SK-N-SH (cell line): Measurements from ENCODE around the gene MGAM2. TPM values are rescaled to one million over a fixed set of nuclear protein-coding genes. Genes with fewer than 3 reads are reported as not detected.
A peak's percentile ranks its signal among the peaks of the same experiment; 100 is the strongest.

ENCODE experiments used
- CTCF ChIA-PET: fragments of 300-600, 350-600 bp; formaldehyde crosslinking; extraction: SDS; loops from one replicate; lab custom pipeline; 2021; lab: Yijun Ruan, JAX
- POLR2A ChIA-PET: fragments of 350-600 bp; sonication (Branson Sonifier 250); formaldehyde crosslinking; extraction: SDS; loops from one replicate; lab custom pipeline; 2020; ENCODE audit warnings: antibody characterized with exemption, inconsistent platforms; lab: Yijun Ruan, JAX
- DNase-seq: peaks from one replicate; pipeline ENCODE4 v3.0.0; 2012
- H2AFZ ChIP-seq: fragments of 200-600 bp; sonication (generic); 2 replicates; pipeline ENCODE4 v1.8.1; 2016; ENCODE audit warnings: antibody characterized with exemption, mild to moderate bottlenecking, low read depth
- H3F3A ChIP-seq: fragments of 200-600 bp; sonication (generic); replicated peaks from 2 replicates; pipeline ENCODE3; 2016; ENCODE audit warnings: antibody characterized with exemption, mild to moderate bottlenecking; ENCODE audit not compliant: insufficient read depth
- H3K27ac ChIP-seq, 2 experiments: fragments of 200-500 bp in 1 of 2; fragments of 200-600 bp in 1 of 2; sonication (Bioruptor generic) in 1 of 2; sonication (generic), shearing (Covaris generic) in 1 of 2; 2 replicates each; pipeline versions ENCODE4 v1.5.1 to v1.6.1; 2014 to 2016; ENCODE audit warnings: low read depth in 2 of 2, inconsistent platforms in 1 of 2, low read length in 1 of 2, mild to moderate bottlenecking in 1 of 2, mixed read lengths in 1 of 2
- H3K27me3 ChIP-seq: fragments of 200-600 bp; sonication (generic), shearing (Covaris generic); 2 replicates; pipeline ENCODE4 v1.6.1; 2016; ENCODE audit warnings: mixed run types; ENCODE audit not compliant: insufficient read depth
- H3K36me3 ChIP-seq, 2 experiments: fragments of 200-500 bp in 1 of 2; fragments of 200-600 bp in 1 of 2; sonication (Bioruptor generic) in 1 of 2; sonication (generic) in 1 of 2; replicated peaks in 1 of 2; 2 replicates each; pipeline versions ENCODE3 to v1.5.1; 2014 to 2016; ENCODE audit warnings: low read length in 1 of 2, mild to moderate bottlenecking in 1 of 2; ENCODE audit not compliant: insufficient read depth in 2 of 2, control insufficient read depth in 1 of 2
- H3K4me1 ChIP-seq, 2 experiments: fragments of 200-500 bp in 1 of 2; fragments of 200-600 bp in 1 of 2; sonication (Bioruptor generic) in 1 of 2; sonication (generic), shearing (Covaris generic) in 1 of 2; 2 replicates each; pipeline versions ENCODE4 v1.5.1 to v1.6.1; 2014 to 2016; ENCODE audit warnings: low read depth in 1 of 2, low read length in 1 of 2, mixed run types in 1 of 2; ENCODE audit not compliant: insufficient read depth in 2 of 2, control insufficient read depth in 1 of 2
- H3K4me2 ChIP-seq: fragments of 200-600 bp; sonication (generic), shearing (Covaris generic); 2 replicates; pipeline ENCODE4 v1.6.1; 2017; ENCODE audit warnings: mixed run types
- H3K4me3 ChIP-seq, 2 experiments: fragments of 200-500 bp in 1 of 2; fragments of 200-600 bp in 1 of 2; sonication (Bioruptor generic) in 1 of 2; sonication (generic), shearing (Covaris generic) in 1 of 2; 2 replicates each; pipeline versions ENCODE4 v1.5.1 to v1.8.1; 2014 to 2016; ENCODE audit warnings: low read depth in 2 of 2, inconsistent platforms in 1 of 2, low read length in 1 of 2, mild to moderate bottlenecking in 1 of 2, mixed read lengths in 1 of 2, moderate library complexity in 1 of 2
- H3K79me2 ChIP-seq: fragments of 200-600 bp; sonication (generic); 2 replicates; pipeline ENCODE4 v1.8.1; 2017; ENCODE audit warnings: mild to moderate bottlenecking; ENCODE audit not compliant: insufficient read depth
- H3K9ac ChIP-seq: fragments of 200-600 bp; sonication (generic); 2 replicates; pipeline ENCODE4 v1.6.1; 2017; ENCODE audit warnings: mixed run types
- H3K9me2 ChIP-seq: fragments of 200-600 bp; sonication (generic); 2 replicates; pipeline ENCODE4 v1.6.1; 2017; ENCODE audit warnings: mixed run types
- H3K9me3 ChIP-seq: fragments of 200-600 bp; sonication (generic); 2 replicates; pipeline ENCODE4 v1.6.1; 2017; ENCODE audit warnings: mixed run types, mild to moderate bottlenecking, moderate library complexity
- H4K20me1 ChIP-seq: fragments of 200-600 bp; sonication (generic); 2 replicates; pipeline ENCODE4 v1.6.1; 2017; ENCODE audit warnings: mild to moderate bottlenecking, mixed run types; ENCODE audit not compliant: insufficient read depth
- EP300 ChIP-seq, 2 experiments: IDR thresholded peaks; 2 replicates each; pipeline versions ENCODE4 v1.4.0 to v1.6.1; 2012; ENCODE audit warnings: borderline replicate concordance in 1 of 2, low read depth in 1 of 2, low read length in 1 of 2
- FOSL2 ChIP-seq: IDR thresholded peaks from 2 replicates; pipeline ENCODE4 v1.4.0; 2012; ENCODE audit warnings: low read depth, mild to moderate bottlenecking, moderate library complexity, borderline replicate concordance
- FOXJ3 ChIP-seq: sonication (generic); formaldehyde crosslinking; IDR thresholded peaks from 2 replicates; pipeline ENCODE4 v1.5.1; 2020; ENCODE audit warnings: mild to moderate bottlenecking, missing genetic modification reagents
- GABPA ChIP-seq: IDR thresholded peaks from 2 replicates; pipeline ENCODE4 v1.4.0; 2012; ENCODE audit warnings: low read depth, mild to moderate bottlenecking
- GATA2 ChIP-seq: sonication (generic); formaldehyde crosslinking; IDR thresholded peaks from 2 replicates; pipeline ENCODE4 v1.5.0; 2020; ENCODE audit warnings: mild to moderate bottlenecking, missing genetic modification reagents
- MEF2A ChIP-seq: IDR thresholded peaks from 2 replicates; pipeline ENCODE4 v1.4.0; 2012; ENCODE audit warnings: low read depth, borderline replicate concordance
- MXI1 ChIP-seq: IDR thresholded peaks from 2 replicates; pipeline ENCODE4 v1.6.1; 2012; ENCODE audit warnings: mild to moderate bottlenecking, low read depth, low read length, improper control_type of control experiment
- NRF1 ChIP-seq: IDR thresholded peaks from 2 replicates; pipeline ENCODE4 v1.6.1; 2012; ENCODE audit warnings: low read depth, mild to moderate bottlenecking, low read length
- POLR2AphosphoS5 ChIP-seq: IDR thresholded peaks from 2 replicates; pipeline ENCODE4 v1.6.1; 2012; ENCODE audit warnings: low read depth, low read length
- RAD21 ChIP-seq: IDR thresholded peaks from 2 replicates; pipeline ENCODE4 v1.6.1; 2012; ENCODE audit warnings: mild to moderate bottlenecking, low read length
- RFX5 ChIP-seq: IDR thresholded peaks from 2 replicates; pipeline ENCODE4 v1.6.1; 2012; ENCODE audit warnings: mild to moderate bottlenecking, improper control_type of control experiment, low read length
- RXRA ChIP-seq: IDR thresholded peaks from 2 replicates; pipeline ENCODE4 v1.4.0; 2012; ENCODE audit warnings: low read depth, mild to moderate bottlenecking, borderline replicate concordance
- SIN3A ChIP-seq: IDR thresholded peaks from 2 replicates; pipeline ENCODE4 v1.6.1; 2012; ENCODE audit warnings: low read depth, mild to moderate bottlenecking, low read length, moderate library complexity, borderline replicate concordance
- TCF12 ChIP-seq: IDR thresholded peaks from 2 replicates; pipeline ENCODE4 v1.4.0; 2012
- WGBS: methylation state at CpG from one replicate; pipeline ENCODE4 v1.1.6; 2017; ENCODE audit warnings: low lambda C conversion rate; 5-methylcytosine and 5-hydroxymethylcytosine counted together
- polyA plus RNA-seq, 3 experiments: library from polyadenylated mRNA; depleted of rRNA; stranded (reverse); fragments of >200 nt; gene quantifications; 2 replicates each; pipeline ENCODE4 v1.2.3, GENCODE V29; 2012
- TF ChIP-seq, protein P1 (sequence below): fragments of 200-600 bp; sonication (generic); IDR thresholded peaks from 2 replicates; pipeline ENCODE4 v1.6.1; 2017; ENCODE audit warnings: antibody characterized with exemption, mild to moderate bottlenecking, moderate library complexity
- TF ChIP-seq, protein P2 (sequence below): IDR thresholded peaks from 2 replicates; pipeline ENCODE4 v1.6.1; 2012; ENCODE audit warnings: mild to moderate bottlenecking, low read depth, low read length, moderate library complexity

The MGAM2 gene
- polyA plus RNA-seq, 1 of the 3 experiments (the other 2 are of a cell fraction) = not detected

DNA sequence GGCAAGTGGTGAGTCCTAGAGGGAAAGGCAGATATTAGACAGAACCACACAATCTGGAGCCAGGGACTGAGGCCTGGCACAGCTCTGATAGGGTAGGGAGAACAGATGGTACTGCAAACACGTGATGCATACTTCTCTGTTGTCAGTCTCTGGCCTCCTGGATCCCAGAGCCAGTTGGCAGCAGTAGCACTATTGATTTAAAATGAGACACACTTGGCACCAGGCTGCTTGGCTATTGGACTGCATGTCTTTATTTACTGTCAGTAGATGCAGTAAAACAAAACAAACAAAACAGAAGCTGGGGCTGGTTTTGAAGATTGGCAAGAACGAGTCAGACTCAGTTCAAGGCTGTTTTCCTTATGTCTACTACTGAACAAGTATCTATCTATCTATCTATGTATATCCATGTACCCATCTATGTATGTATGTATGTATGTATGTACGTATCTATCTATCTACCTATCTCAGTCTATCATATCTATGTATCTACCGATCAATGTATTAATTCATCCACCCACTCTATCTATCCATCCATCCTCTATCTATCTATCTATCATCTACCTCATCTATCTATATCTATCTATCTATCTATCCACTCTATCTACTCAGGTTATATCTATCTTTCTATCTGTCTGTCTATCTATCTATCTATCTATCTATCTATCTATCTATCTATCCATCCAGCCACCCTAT is 23.4 kb upstream of the MGAM2 start (continued):
- TF ChIP-seq, protein P1, sequence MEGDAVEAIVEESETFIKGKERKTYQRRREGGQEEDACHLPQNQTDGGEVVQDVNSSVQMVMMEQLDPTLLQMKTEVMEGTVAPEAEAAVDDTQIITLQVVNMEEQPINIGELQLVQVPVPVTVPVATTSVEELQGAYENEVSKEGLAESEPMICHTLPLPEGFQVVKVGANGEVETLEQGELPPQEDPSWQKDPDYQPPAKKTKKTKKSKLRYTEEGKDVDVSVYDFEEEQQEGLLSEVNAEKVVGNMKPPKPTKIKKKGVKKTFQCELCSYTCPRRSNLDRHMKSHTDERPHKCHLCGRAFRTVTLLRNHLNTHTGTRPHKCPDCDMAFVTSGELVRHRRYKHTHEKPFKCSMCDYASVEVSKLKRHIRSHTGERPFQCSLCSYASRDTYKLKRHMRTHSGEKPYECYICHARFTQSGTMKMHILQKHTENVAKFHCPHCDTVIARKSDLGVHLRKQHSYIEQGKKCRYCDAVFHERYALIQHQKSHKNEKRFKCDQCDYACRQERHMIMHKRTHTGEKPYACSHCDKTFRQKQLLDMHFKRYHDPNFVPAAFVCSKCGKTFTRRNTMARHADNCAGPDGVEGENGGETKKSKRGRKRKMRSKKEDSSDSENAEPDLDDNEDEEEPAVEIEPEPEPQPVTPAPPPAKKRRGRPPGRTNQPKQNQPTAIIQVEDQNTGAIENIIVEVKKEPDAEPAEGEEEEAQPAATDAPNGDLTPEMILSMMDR = no peak
- no peak for TF ChIP-seq FOXJ3 (CRISPR knock-in tag)
- TF ChIP-seq, all 33 proteins: peak for 0

DNA sequence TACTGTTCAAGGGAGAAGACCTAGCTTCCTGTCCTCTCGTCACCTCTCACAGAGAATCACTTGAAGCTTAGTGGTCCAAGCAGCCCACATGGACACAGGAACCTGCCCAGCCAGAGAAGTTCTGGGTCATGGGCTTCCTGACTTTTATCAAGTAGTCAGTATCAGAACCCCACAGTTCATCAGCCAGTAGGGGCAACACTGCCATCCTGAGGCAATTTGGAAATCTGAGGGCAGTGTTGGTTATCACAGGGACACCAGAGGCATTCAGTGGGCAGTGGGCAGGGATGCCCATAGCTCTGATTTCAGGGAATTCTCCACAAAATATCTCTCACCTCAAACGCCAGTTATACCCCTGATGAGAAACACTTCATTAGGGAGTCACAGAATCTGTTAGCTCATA is 22.5 kb upstream of the MGAM2 start:
- TF ChIP-seq FOSL2 = no peak
- TF ChIP-seq, protein P1 = peak; percentile 38; the same call in 1 of the 2 replicates
- TF ChIP-seq, all 33 proteins: peak for 1
- no peak for DNase-seq
- ChIA-PET CTCF (interaction anchor here (0.6 kb wide), 1 partner anchor 341 kb away, joined by 3 read pairs; no protein-coding TSS in a partner anchor), POLR2A (no interaction called here)
- Histone ChIP-seq H3K4me3 (no peak overlapping the region), H3K4me1 (no peaks in the 10 kb centered on the region; a peak in 1 of 4 replicates), H3K4me2 (no peak overlapping the region), H3K27ac (no peak overlapping the region), H3K79me2 (no peaks in the 10 kb centered on the region), H3K27me3 (no peaks in the 10 kb centered on the region), H4K20me1 (no peaks in the 10 kb centered on the region), H2AFZ (no peak overlapping the region), H3K9ac (no peak overlapping the region), H3K9me3 (no peaks in the 10 kb centered on the region), H3K36me3 (no peaks in the 10 kb centered on the region), H3F3A (no peaks in the 10 kb centered on the region), H3K9me2 (no peaks in the 10 kb centered on the region)
- 10% methylated on average over 2 of the region's 2 CpGs for WGBS

DNA sequence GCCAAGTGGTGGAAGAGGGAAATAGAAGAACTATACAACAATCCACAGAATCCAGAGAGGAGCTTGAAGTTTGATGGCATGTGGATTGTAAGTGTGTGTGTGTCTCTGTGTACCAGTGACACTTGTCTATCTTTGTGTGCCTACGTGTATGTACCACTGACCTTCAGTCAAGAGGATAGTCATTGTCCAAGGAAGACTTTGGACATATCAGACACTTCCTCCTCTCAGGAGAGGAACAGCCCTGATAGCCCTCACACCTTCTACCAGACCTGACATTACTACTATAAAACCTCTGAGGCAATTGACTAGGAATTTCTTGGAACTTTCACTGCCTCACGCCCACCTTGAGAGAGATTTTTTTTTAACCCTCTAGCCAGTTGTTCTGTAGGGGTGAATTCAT is 19.6 kb upstream of the MGAM2 start:
- H3K4me1 ChIP-seq = no peaks in the 10 kb centered on the region; a peak in 1 of 4 replicates
- ChIA-PET CTCF (no interaction called here), POLR2A (no interaction called here)
- H4K20me1 ChIP-seq = no peaks in the 10 kb centered on the region
- H3K79me2 ChIP-seq = no peaks in the 10 kb centered on the region
- DNase-seq = no peak
- no peaks in the 10 kb centered on the region for H3K9me2 ChIP-seq
- WGBS = 15% methylated on average over 2 of the region's 2 CpGs
- H3K4me2 ChIP-seq = no peak overlapping the region
- no peaks in the 10 kb centered on the region for H3K36me3 ChIP-seq
- H3K27ac ChIP-seq = no peak overlapping the region
- H3K9me3 ChIP-seq = no peaks in the 10 kb centered on the region
- H3F3A ChIP-seq = no peaks in the 10 kb centered on the region
- no peak overlapping the region for H3K9ac ChIP-seq
- no peaks in the 10 kb centered on the region; the same call in 1 of the 2 replicates for H3K27me3 ChIP-seq
- H3K4me3 ChIP-seq = no peak overlapping the region
- H2AFZ ChIP-seq = no peak overlapping the region
- TF ChIP-seq EP300 (IDR thresholded peaks at IDR 0.05; ENCODE audit: borderline replicate concordance in 1 of 2, low read depth in 1 of 2, low read length in 1 of 2) (no peak), TCF12 (no peak), RAD21 (no peak), FOSL2 (no peak), GATA2 (no peak), MXI1 (no peak), NRF1 (no peak), RFX5 (no peak), POLR2AphosphoS5 (no peak), MEF2A (no peak), SIN3A (no peak), RXRA (no peak), GABPA (no peak)
- TF ChIP-seq, protein P2, sequence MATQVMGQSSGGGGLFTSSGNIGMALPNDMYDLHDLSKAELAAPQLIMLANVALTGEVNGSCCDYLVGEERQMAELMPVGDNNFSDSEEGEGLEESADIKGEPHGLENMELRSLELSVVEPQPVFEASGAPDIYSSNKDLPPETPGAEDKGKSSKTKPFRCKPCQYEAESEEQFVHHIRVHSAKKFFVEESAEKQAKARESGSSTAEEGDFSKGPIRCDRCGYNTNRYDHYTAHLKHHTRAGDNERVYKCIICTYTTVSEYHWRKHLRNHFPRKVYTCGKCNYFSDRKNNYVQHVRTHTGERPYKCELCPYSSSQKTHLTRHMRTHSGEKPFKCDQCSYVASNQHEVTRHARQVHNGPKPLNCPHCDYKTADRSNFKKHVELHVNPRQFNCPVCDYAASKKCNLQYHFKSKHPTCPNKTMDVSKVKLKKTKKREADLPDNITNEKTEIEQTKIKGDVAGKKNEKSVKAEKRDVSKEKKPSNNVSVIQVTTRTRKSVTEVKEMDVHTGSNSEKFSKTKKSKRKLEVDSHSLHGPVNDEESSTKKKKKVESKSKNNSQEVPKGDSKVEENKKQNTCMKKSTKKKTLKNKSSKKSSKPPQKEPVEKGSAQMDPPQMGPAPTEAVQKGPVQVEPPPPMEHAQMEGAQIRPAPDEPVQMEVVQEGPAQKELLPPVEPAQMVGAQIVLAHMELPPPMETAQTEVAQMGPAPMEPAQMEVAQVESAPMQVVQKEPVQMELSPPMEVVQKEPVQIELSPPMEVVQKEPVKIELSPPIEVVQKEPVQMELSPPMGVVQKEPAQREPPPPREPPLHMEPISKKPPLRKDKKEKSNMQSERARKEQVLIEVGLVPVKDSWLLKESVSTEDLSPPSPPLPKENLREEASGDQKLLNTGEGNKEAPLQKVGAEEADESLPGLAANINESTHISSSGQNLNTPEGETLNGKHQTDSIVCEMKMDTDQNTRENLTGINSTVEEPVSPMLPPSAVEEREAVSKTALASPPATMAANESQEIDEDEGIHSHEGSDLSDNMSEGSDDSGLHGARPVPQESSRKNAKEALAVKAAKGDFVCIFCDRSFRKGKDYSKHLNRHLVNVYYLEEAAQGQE = no peak
